HL-60/S4 treated with phorbol 12-myristate 13-acetate at 8.2 ng/mL for 4 days and 3 days (cell line): ENCODE measurements around the gene METTL26.
"Not testable (repeated sequence)": the region's sequence is repeated elsewhere in the genome, so short reads cannot be mapped to it uniquely, and the experiment has no call there.

Experiments used
- in situ Hi-C: fragments of 300-500 bp; cut with MboI; formaldehyde crosslinking; loops from 2 replicates; pipeline ENCODE4 v1.15.0; 2022; ENCODE audit warnings: low sequenced_read_pairs

METTL26 gene

GRCh38 chr16:603933-604332, 32.2 kb downstream of the METTL26 start:
- in situ Hi-C loops: no loop called here

GRCh38 chr16:600781-601180, 35.3 kb downstream of the METTL26 start:
- in situ Hi-C loops: no loop called here

GRCh38 chr16:598823-599739, 37.0 kb downstream of the METTL26 start:
- in situ Hi-C loops: no loop called here

GRCh38 chr16:597655-598054, 38.5 kb downstream of the METTL26 start:
- in situ Hi-C loops: not testable (repeated sequence)

- in situ Hi-C loops: no loop called here
Observed at GRCh38 chr16:596736-597060, 39.4 kb downstream of the METTL26 start.

GRCh38 chr16:595942-596735, 40.0 kb downstream of the METTL26 start:
- in situ Hi-C loops: no loop called here

- in situ Hi-C loops: no loop called here
Observed at GRCh38 chr16:595094-595528, 41.0 kb downstream of the METTL26 start.

GRCh38 chr16:593807-594206, 42.3 kb downstream of the METTL26 start:
- in situ Hi-C loops: no loop called here

- in situ Hi-C loops: no loop called here
Observed at GRCh38 chr16:593406-593805, 42.7 kb downstream of the METTL26 start.

GRCh38 chr16:592518-593306, 43.4 kb downstream of the METTL26 start:
- in situ Hi-C loops: no loop called here

- in situ Hi-C loops: no loop called here
Observed at GRCh38 chr16:591892-592517, 44.1 kb downstream of the METTL26 start.

- in situ Hi-C loops: no loop called here
Observed at GRCh38 chr16:591231-591630, 44.9 kb downstream of the METTL26 start.

- in situ Hi-C loops: no loop called here
Observed at GRCh38 chr16:590815-591200, 45.3 kb downstream of the METTL26 start.

- in situ Hi-C loops: no loop called here
Observed at GRCh38 chr16:590188-590814, 45.8 kb downstream of the METTL26 start.

- in situ Hi-C loops: no loop called here
Observed at GRCh38 chr16:589658-590187, 46.4 kb downstream of the METTL26 start, which contains the start of gene RAB40C. RAB40C (plus strand) TSS chr16:590066; CDS start chr16:590292, 226 bp downstream.

- in situ Hi-C loops: no loop called here
Observed at GRCh38 chr16:588889-589657, 47.0 kb downstream of the METTL26 start.

GRCh38 chr16:588639-588888, 47.5 kb downstream of the METTL26 start:
- in situ Hi-C loops: no loop called here

- in situ Hi-C loops: no loop called here
Observed at GRCh38 chr16:586645-587590, 49.2 kb downstream of the METTL26 start.
